Activated naive CD8-positive, alpha-beta T cell (primary cell): ENCODE results near the gene TBL1X.

Experiments used
- H3K27ac Mint-ChIP-seq: one replicate; pipeline ENCODE4 v1.8.0; 2021; ENCODE audit warnings: mixed read lengths
- H3K27me3 Mint-ChIP-seq: one replicate; pipeline ENCODE4 v1.8.0; 2021; ENCODE audit warnings: mixed read lengths
- H3K36me3 Mint-ChIP-seq: one replicate; pipeline ENCODE4 v1.8.0; 2021; ENCODE audit warnings: mixed read lengths
- H3K4me1 Mint-ChIP-seq: one replicate; pipeline ENCODE4 v1.8.0; 2021; ENCODE audit warnings: low read depth, mixed read lengths
- H3K4me3 Mint-ChIP-seq: one replicate; pipeline ENCODE4 v1.8.0; 2021; ENCODE audit warnings: mild to moderate bottlenecking, mixed read lengths
- H3K9me3 Mint-ChIP-seq: one replicate; pipeline ENCODE4 v1.8.0; 2021; ENCODE audit warnings: low read depth, mixed read lengths

TBL1X gene

DNA sequence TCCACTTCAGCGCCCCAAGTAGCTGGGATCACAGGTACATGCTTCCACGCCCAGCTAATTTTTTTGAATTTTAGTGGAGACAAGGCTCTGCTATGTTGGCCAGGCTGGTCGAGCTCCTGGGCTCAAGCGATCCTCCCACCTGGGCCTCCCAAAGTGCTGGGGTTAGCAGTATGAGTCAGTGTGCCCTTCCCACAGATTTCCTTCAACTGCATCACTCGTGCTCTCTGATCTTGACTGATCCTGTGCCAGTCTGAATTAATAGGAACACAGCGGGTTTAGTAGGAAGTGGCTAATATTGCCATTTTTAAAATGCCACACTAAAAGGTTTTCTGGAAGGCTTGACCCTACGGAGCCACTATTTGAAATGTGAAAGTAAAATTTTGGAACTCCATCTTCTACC lies 317.1 kb downstream of the TBL1X start:
- Mint-ChIP-seq H3K27me3 (peaks cover 4% of the 10 kb centered on the region), H3K4me1 (peaks cover under 1% of the 10 kb centered on the region), H3K9me3 (no peaks in the 10 kb centered on the region), H3K4me3 (no peak overlapping the region), H3K36me3 (no peaks in the 10 kb centered on the region), H3K27ac (no peak overlapping the region)

DNA sequence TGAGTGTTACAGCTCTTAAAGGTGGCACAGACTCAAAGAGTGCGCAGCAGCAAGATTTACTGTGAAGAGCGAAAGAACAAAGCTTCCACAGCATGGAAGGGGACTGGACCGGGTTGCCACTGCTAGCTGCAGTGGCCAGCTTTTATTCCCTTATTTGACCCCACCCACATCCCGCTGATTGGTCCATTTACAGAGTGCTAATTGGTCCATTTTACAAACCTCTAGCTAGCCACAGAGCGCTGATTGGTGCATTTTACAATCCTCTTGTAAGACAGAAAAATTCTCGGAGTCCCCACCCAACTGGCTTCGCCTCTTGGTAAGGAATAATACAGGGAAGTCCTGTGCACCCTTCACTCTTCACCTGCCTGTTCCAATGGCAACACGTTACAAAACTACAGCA lies 319.5 kb downstream of the TBL1X start:
- H3K9me3 Mint-ChIP-seq, result no peaks in the 10 kb centered on the region
- peaks cover 2% of the 10 kb centered on the region for H3K4me1 Mint-ChIP-seq
- no peak overlapping the region for H3K4me3 Mint-ChIP-seq
- H3K27me3 Mint-ChIP-seq, result peaks cover 3% of the 10 kb centered on the region
- H3K36me3 Mint-ChIP-seq, result no peaks in the 10 kb centered on the region
- no peak overlapping the region for H3K27ac Mint-ChIP-seq

DNA sequence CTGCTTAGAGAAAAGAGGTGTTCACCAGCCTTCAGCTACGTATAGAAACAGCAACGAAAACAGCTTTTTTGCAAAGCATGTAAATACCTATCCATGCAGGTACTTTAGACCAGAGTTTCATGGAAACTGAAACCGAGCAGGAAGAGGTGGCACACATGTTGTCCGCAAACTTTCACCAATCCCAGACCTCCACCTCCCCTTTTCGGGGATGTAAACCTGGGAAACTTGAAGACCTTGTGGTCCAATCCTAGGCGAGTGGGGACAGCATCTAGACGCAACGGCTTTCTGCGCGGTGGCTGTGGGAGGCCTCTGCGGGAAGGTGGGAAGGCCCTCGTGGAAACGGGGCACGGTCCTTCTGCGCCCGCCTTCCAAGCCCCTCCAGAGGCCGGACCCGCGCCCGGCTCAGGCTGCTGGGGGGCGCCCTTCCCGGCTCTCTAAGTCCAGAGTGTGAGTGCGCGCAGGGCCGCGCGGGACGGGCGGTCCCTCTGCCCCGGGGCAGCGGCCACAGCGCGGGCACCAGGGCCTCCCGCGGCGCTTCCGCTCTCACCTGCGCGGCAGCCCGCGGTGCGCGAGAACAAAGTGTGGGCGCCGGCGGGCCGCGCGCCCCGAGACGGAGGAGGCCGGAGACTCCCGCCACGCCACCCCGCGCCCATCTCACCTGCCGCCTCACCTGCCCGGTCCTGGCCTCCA lies 320.5 kb downstream of the TBL1X start:
- H3K4me1 Mint-ChIP-seq, result peaks cover 2% of the 10 kb centered on the region
- no peaks in the 10 kb centered on the region for H3K9me3 Mint-ChIP-seq
- peaks cover 3% of the 10 kb centered on the region for H3K27me3 Mint-ChIP-seq
- no peak overlapping the region for H3K27ac Mint-ChIP-seq
- no peaks in the 10 kb centered on the region for H3K36me3 Mint-ChIP-seq
- H3K4me3 Mint-ChIP-seq, result peak overlapping the region; percentile 52

DNA sequence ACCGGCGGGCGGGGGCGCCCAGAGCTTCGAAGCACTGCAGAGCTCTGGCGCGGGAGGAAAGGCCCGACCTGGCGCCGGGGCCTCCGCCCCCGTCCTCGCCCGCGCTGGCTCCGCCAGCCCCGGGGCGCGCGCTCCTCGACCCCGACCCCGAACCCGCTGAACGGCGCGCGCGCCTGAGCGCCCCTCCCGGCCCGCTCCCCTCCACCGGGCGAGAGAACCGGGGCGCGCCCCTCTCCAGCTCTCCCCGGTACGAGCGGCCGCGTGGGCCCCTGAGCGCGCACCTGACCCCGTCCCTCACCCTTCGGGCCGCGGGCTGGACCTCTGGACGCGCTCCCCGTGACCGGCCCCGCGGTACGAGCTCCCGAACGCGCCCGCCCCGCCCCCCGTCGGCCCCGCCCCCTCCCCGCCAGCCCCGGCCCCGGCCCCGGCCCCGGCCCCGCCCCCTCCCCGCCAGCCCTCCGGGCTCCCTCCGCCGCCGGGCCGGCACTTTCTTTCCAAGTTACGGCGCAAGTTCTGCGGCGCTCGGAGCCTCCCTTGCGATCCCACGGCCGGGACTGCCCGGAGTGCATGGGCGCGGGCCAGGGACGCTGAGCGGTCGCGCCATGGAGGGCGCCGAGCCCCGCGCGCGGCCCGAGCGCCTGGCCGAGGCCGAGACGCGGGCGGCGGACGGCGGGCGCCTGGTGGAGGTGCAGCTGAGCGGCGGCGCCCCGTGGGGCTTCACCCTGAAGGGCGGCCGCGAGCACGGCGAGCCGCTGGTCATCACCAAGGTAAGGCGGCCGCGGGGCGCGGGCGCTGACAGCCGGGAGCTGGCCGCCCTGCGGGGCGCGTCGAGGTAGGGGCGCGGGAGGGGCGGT lies 321.3 kb downstream of the TBL1X start, which contains the start of gene SHROOM2:
Gene SHROOM2 (plus strand): TSS at position 486 of the 854 bp plus-strand sequence. CDS start 117 bp downstream, at position 603.
- peak within 1 kb of the TSS; percentile 75 for H3K4me3 Mint-ChIP-seq
- peaks cover 2% of the 10 kb centered on the region for H3K4me1 Mint-ChIP-seq
- no peaks in the 10 kb centered on the region for H3K9me3 Mint-ChIP-seq
- peaks cover 3% of the 10 kb centered on the region for H3K27me3 Mint-ChIP-seq
- H3K36me3 Mint-ChIP-seq, result no peaks in the 10 kb centered on the region
- H3K27ac Mint-ChIP-seq, result no peak within 1 kb of the TSS

DNA sequence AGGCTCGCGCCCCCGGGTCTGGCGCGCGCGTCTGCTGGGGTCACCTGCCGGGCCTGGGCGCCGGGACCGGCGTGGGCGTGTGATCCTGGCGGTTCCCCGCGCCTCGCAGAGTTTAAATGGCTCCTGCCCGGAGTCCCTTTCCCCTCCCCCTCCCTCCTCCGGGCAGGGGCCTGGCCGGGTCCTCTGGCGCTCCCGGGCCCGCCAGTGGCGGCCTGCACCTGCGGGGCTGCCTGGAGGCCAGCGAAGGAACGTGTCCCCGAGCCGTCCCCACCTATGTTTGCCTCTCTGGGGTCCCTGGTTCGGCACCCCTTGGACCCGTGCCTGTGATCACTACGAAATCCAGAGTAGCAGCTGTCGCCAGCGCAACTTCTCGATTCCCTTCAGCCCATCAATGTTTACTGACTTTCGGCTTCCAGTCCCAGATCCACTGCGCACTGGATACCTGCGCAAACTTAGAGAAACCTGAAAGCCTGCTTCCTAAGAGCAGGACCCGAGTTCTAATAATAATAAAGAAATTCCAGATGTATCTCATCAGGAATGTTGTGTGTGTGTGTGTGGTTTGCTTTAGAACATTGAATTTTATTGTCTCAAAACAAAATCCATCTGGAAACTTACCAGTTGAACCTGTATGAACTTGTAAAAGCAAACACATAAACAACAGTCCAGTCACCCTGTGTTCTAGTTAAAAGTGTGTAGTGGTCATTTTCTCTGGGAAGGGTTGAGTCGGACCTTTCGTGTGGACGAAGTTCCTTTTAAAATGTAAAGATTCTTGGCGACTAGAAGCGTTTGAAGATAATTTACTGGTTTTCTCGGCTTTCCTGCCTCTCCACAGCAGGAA lies 322.2 kb downstream of the TBL1X start:
- Mint-ChIP-seq H3K36me3 (no peaks in the 10 kb centered on the region), H3K27me3 (peaks cover 3% of the 10 kb centered on the region), H3K9me3 (no peaks in the 10 kb centered on the region), H3K27ac (no peak overlapping the region), H3K4me1 (peaks cover 2% of the 10 kb centered on the region), H3K4me3 (peak overlapping the region; percentile 75)

DNA sequence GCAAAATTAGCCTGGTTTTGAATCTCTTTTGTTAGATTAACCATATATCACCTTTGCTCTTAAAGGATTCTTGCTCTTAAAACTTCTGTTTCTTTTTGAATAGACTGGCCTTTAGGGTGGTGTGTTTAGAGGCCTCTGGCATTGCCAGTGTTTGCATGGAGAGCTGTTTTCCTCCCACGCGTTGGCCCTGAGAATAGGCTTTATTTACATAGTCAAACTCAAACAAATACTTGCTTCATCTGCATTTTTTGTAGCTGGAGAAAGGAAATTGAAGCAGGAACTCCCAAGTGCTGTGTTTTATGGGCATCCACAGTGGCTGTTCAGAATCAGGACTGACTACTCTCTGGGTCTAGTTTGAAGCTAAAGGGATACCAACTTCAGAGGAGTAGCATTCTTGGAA lies 324.1 kb downstream of the TBL1X start:
- H3K27me3 Mint-ChIP-seq, result peaks cover 3% of the 10 kb centered on the region
- H3K9me3 Mint-ChIP-seq, result no peaks in the 10 kb centered on the region
- H3K4me1 Mint-ChIP-seq, result peaks cover 2% of the 10 kb centered on the region
- H3K4me3 Mint-ChIP-seq, result no peak overlapping the region
- no peaks in the 10 kb centered on the region for H3K36me3 Mint-ChIP-seq
- no peak overlapping the region for H3K27ac Mint-ChIP-seq

DNA sequence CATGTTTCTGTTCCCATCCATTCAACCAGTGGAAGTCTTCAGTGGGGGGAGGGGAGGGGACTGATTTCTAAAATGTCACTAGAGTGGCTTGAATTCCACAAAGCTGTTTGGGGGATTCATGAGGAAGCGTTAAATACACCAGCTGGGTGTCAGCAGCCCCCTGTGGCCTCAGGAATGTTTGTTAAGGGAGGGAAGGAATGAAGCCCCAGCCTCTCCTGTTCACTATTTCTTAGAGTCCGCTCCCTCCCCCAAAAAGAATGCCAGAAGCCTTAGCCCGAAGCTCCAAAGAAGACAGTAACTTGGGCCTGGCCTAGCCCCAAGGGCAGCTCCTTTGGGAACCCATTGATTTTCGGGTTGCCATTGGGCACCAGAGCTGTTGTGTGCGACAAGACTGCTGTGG lies 324.7 kb downstream of the TBL1X start:
- Mint-ChIP-seq H3K27ac (no peak overlapping the region), H3K27me3 (peaks cover 1% of the 10 kb centered on the region), H3K4me1 (peaks cover 2% of the 10 kb centered on the region), H3K4me3 (no peak overlapping the region), H3K9me3 (no peaks in the 10 kb centered on the region), H3K36me3 (no peaks in the 10 kb centered on the region)
